Kidney (tissue), 14 donors: ENCODE results near the gene DACT3. TPM values are rescaled to one million over a fixed set of nuclear protein-coding genes. Genes with fewer than 3 reads are reported as not detected.

Experiments used
- DNase-seq, 5 donors: peaks; one replicate each; pipeline ENCODE4 v3.0.0-alpha.2; 2013 to 2020
- FAIRE-seq: peaks from 2 replicates; lab custom pipeline; 2012; peaks lifted over from hg19 to GRCh38; lab: Jason Lieb, UNC
- H3K27ac ChIP-seq, 2 donors: one replicate each; pipeline ENCODE4 v1.7.0; 2013; ENCODE audit warnings: low read depth in 2 of 2, low read length in 2 of 2, inconsistent platforms in 1 of 2
- H3K27me3 ChIP-seq: one replicate; pipeline ENCODE4 v1.7.1; 2013; ENCODE audit warnings: low read length, inconsistent platforms; ENCODE audit not compliant: control insufficient read depth, insufficient read depth
- H3K36me3 ChIP-seq, 3 donors: one replicate each; pipeline versions ENCODE4 v1.7.0 to v1.7.1; 2013; ENCODE audit warnings: low read length in 3 of 3, control low read depth in 1 of 3, inconsistent platforms in 1 of 3; ENCODE audit not compliant: insufficient read depth in 3 of 3, control insufficient read depth in 2 of 3
- H3K4me1 ChIP-seq, 3 donors: one replicate each; pipeline versions ENCODE4 v1.7.0 to v1.7.1; 2013; ENCODE audit warnings: low read length in 3 of 3, inconsistent platforms in 1 of 3, low read depth in 1 of 3; ENCODE audit not compliant: control insufficient read depth in 2 of 3, insufficient read depth in 2 of 3
- H3K4me3 ChIP-seq, 3 donors: one replicate each; pipeline versions ENCODE4 v1.7.0 to v1.8.1; 2013; ENCODE audit warnings: low read length in 3 of 3, control low read depth in 1 of 3, inconsistent platforms in 1 of 3
- H3K9ac ChIP-seq, 3 donors: one replicate each; pipeline versions ENCODE4 v1.7.0 to v1.7.1; 2013; ENCODE audit warnings: low read length in 3 of 3, control low read depth in 1 of 3, inconsistent platforms in 1 of 3
- H3K9me3 ChIP-seq, 3 donors: one replicate each; pipeline versions ENCODE4 v1.7.0 to v1.7.1; 2013; ENCODE audit warnings: low read length in 3 of 3, control low read depth in 1 of 3, inconsistent platforms in 1 of 3; ENCODE audit not compliant: control insufficient read depth in 2 of 3, insufficient read depth in 1 of 3
- intact Hi-C: fragments of 100-400 bp; cut with DNase I; formaldehyde crosslinking; loops from one replicate; pipeline ENCODE4 v1.11.1; 2022
- polyA plus RNA-seq: library from polyadenylated mRNA; stranded (reverse); fragments of 350-450 nt; fragmentation: Illumina TruSeq; extraction: RNeasy Lipid Tissue Mini Kit (QIAGEN cat#74804); gene quantifications from one replicate; pipeline ENCODE4 v1.2.3, GENCODE V29; 2014; ENCODE audit warnings: low read depth, low replicate concordance; ENCODE audit not compliant: insufficient read depth
- total RNA-seq: library from RNA; stranded (reverse); fragmentation: NEBNext Ultra II Directional; extraction: Animal tissue kit (Norgen Biotek cat#: 25700); gene quantifications from one replicate; pipeline ENCODE4 v1.2.1, GENCODE V29; 2021
- TF ChIP-seq, protein P1 (sequence below): IDR thresholded peaks from 3 replicates; pipeline ENCODE4 v1.5.1; 2012; ENCODE audit warnings: mild to moderate bottlenecking, moderate library complexity, borderline replicate concordance; ENCODE audit not compliant: insufficient read depth; ENCODE audit errors: extremely low read depth
- donor health status: control.
- donor health status: control.
- donor health status: control.
- donor health status: control.
- donor health status: control.
- donor health status: DM: yes; HTN: yes; CAD: no.
- donor health status: Normal renal cell carcinoma (clear cell type).

The DACT3 gene
- total and polyA plus RNA-seq, 2 donors from 2014 or later: 5.4 to 10.4 TPM

- DNase-seq: no peak
- TF ChIP-seq, protein P1, sequence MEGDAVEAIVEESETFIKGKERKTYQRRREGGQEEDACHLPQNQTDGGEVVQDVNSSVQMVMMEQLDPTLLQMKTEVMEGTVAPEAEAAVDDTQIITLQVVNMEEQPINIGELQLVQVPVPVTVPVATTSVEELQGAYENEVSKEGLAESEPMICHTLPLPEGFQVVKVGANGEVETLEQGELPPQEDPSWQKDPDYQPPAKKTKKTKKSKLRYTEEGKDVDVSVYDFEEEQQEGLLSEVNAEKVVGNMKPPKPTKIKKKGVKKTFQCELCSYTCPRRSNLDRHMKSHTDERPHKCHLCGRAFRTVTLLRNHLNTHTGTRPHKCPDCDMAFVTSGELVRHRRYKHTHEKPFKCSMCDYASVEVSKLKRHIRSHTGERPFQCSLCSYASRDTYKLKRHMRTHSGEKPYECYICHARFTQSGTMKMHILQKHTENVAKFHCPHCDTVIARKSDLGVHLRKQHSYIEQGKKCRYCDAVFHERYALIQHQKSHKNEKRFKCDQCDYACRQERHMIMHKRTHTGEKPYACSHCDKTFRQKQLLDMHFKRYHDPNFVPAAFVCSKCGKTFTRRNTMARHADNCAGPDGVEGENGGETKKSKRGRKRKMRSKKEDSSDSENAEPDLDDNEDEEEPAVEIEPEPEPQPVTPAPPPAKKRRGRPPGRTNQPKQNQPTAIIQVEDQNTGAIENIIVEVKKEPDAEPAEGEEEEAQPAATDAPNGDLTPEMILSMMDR: no peak
- no peak overlapping the region for H3K4me3 ChIP-seq
- no peaks in the 10 kb centered on the region for H3K9me3 ChIP-seq
- no peak overlapping the region for H3K9ac ChIP-seq
- no peak for FAIRE-seq
- H3K27ac ChIP-seq: no peak overlapping the region
- H3K4me1 ChIP-seq: no peaks in the 10 kb centered on the region
- intact Hi-C loops: no loop called here
- peaks cover 8% of the 10 kb centered on the region for H3K27me3 ChIP-seq
- no peaks in the 10 kb centered on the region for H3K36me3 ChIP-seq
Measured at GRCh38 chr19:46646402-46646801, 14.6 kb downstream of the DACT3 start.

- Histone ChIP-seq H3K27me3 (peaks cover 10% of the 10 kb centered on the region), H3K36me3 (no peaks in the 10 kb centered on the region), H3K4me3 (no peak overlapping the region), H3K4me1 (peaks cover 0 to 2% (median 0%) of the 10 kb centered on the region in 3 donors), H3K9me3 (no peaks in the 10 kb centered on the region), H3K9ac (no peak overlapping the region), H3K27ac (peak overlapping the region in 1 of 2 donors; percentile 28)
- FAIRE-seq (no peak), DNase-seq (peak in 1 of 5 donors; percentile 60)
- intact Hi-C loops: no loop called here
- TF ChIP-seq, protein P1: no peak
Measured at GRCh38 chr19:46644720-46645119, 16.3 kb downstream of the DACT3 start.

- TF ChIP-seq, protein P1: no peak
- peak in 1 of 5 donors; percentile 31 for DNase-seq
- Histone ChIP-seq H3K4me3 (no peak overlapping the region), H3K9ac (no peak overlapping the region), H3K27ac (no peak overlapping the region), H3K9me3 (no peaks in the 10 kb centered on the region), H3K4me1 (peaks cover 0 to 13% (median 0%) of the 10 kb centered on the region in 3 donors), H3K36me3 (no peaks in the 10 kb centered on the region), H3K27me3 (peaks cover 10% of the 10 kb centered on the region)
- intact Hi-C loops: no loop called here
- no peak for FAIRE-seq
Measured at GRCh38 chr19:46640656-46641055, 20.3 kb downstream of the DACT3 start.
